ENCODE data around the gene WBP11. TPM values are rescaled to one million over a fixed set of nuclear protein-coding genes. Genes with fewer than 3 reads are reported as not detected.

The WBP11 gene
- total and polyA plus RNA-seq, 8 donors = 1.4 to 65.9 (median 16.1) TPM

DNA sequence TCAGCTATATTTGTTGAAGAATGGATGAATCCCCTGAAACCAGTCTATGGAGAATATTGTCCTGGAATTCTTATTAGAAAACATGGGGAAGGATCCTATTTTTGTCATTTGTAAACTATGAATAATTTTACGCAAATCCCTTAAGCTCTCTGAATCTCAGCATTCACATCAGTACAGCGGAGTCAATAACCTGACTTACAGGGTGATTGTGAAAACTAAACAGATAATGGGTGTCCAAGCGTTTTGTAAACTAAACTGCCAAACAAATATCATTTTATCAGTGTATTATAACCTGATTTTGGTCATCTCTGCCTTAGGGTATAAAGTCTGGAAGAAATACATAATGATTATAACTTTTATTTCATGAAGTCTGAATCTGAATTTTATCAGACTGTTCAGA is 30.1 kb upstream of the WBP11 start:
- no peaks in the 10 kb centered on the region for H3K27me3 ChIP-seq
- H3K4me1 ChIP-seq = no peaks in the 10 kb centered on the region
- WGBS, 5 donors = 74 to 80% (median 77%) methylated on average over 3 of the region's 3 CpGs
- no peak for TF ChIP-seq POLR2A (IDR thresholded peaks at IDR 0.05)
- TF ChIP-seq EP300 (IDR thresholded peaks at IDR 0.05) = no peak
- TF ChIP-seq, protein P1, sequence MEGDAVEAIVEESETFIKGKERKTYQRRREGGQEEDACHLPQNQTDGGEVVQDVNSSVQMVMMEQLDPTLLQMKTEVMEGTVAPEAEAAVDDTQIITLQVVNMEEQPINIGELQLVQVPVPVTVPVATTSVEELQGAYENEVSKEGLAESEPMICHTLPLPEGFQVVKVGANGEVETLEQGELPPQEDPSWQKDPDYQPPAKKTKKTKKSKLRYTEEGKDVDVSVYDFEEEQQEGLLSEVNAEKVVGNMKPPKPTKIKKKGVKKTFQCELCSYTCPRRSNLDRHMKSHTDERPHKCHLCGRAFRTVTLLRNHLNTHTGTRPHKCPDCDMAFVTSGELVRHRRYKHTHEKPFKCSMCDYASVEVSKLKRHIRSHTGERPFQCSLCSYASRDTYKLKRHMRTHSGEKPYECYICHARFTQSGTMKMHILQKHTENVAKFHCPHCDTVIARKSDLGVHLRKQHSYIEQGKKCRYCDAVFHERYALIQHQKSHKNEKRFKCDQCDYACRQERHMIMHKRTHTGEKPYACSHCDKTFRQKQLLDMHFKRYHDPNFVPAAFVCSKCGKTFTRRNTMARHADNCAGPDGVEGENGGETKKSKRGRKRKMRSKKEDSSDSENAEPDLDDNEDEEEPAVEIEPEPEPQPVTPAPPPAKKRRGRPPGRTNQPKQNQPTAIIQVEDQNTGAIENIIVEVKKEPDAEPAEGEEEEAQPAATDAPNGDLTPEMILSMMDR (IDR thresholded peaks at IDR 0.05) = no peak
- TF ChIP-seq POLR2AphosphoS5 (IDR thresholded peaks at IDR 0.05) = no peak
- no peak overlapping the region for H3K4me3 ChIP-seq
- H3K9me3 ChIP-seq = no peaks in the 10 kb centered on the region
- H3K36me3 ChIP-seq = no peaks in the 10 kb centered on the region
- no peak for DNase-seq
- no peak overlapping the region for H3K27ac ChIP-seq
- intact Hi-C loops (cut with DNase I; ENCODE audit: low total_unique reads) = no loop called here

DNA sequence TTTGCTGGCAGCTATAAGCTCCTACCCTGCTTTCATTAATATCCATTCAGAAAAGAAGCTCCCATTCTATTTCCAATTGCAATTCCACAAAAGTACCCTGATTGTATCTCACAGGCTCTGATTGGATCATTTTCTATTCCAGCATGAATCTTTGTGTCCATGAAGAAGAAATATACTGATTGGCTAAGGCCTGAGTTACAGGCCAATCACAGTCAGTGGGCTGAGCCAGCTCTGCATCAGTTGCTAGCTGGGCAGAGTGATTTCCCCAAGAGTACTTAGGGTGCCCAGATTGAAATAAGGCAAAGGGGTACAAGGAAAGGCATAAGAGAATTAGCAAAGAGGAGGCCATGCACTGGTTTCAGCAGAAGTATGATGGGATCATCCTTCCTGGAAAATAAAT is 25.6 kb upstream of the WBP11 start:
- H3K36me3 ChIP-seq = no peaks in the 10 kb centered on the region
- no peaks in the 10 kb centered on the region for H3K27me3 ChIP-seq
- no peak overlapping the region for H3K27ac ChIP-seq
- TF ChIP-seq POLR2AphosphoS5 (IDR thresholded peaks at IDR 0.05) (no peak), POLR2A (IDR thresholded peaks at IDR 0.05) (no peak)
- TF ChIP-seq, protein P1 (IDR thresholded peaks at IDR 0.05) = no peak
- no peaks in the 10 kb centered on the region for H3K9me3 ChIP-seq
- no peaks in the 10 kb centered on the region for H3K4me1 ChIP-seq
- no peak for DNase-seq
- H3K4me3 ChIP-seq = no peak overlapping the region
- intact Hi-C loops (cut with DNase I; ENCODE audit: low total_unique reads) = no loop called here

DNA sequence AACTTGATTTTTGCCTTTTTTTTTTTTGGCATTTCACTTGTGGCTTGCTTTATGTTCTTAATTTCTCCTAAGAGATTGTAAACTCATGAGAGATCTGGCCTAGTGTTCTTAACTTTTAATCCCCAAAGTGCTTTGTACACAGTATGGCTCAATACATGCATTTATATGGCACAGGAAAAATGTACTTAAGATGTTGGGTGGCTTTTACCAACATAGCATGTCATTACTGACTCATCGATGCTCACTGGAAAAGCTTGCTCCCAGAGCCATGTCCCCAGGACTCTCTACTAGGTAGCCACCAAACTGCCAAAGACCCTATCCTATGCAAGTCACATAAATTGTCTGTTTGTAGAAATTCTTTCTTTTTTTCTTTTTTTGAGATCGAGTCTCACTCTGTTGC is 23.8 kb upstream of the WBP11 start:
- H3K27me3 ChIP-seq = no peaks in the 10 kb centered on the region
- intact Hi-C loops (cut with DNase I; ENCODE audit: low total_unique reads) = no loop called here
- 84 to 99% (median 95%) methylated on average over 2 of the region's 2 CpGs for WGBS, 5 donors
- no peaks in the 10 kb centered on the region for H3K36me3 ChIP-seq
- no peaks in the 10 kb centered on the region for H3K4me1 ChIP-seq
- DNase-seq = no peak
- H3K27ac ChIP-seq = peak overlapping the region in 1 of 5 donors; percentile 41
- TF ChIP-seq EP300 (IDR thresholded peaks at IDR 0.05) = no peak
- no peak overlapping the region for H3K4me3 ChIP-seq
- no peaks in the 10 kb centered on the region for H3K9me3 ChIP-seq

DNA sequence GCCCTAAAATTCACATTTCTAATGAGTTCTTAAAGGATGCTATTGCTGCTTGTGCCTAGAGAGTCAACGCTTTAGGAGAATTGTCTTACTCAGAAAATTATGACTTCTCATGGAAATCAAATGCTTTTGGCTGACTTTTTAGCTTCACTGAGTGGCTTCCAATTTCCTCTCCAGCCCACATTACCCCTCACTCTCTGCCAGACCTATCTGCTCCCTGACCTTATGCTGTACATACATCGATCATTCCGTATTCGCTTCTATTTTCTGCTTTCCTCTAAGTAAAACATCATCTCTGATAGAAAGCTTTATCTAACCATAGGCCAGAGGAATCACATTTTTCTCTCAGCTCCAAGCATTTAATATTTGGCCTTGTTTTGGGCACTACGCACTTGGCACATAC is 23.2 kb upstream of the WBP11 start:
- intact Hi-C loops (cut with DNase I; ENCODE audit: low total_unique reads) = no loop called here
- Histone ChIP-seq H3K4me3 (no peak overlapping the region), H3K27ac (peak overlapping the region in 1 of 5 donors; percentile 41), H3K36me3 (no peaks in the 10 kb centered on the region), H3K4me1 (no peaks in the 10 kb centered on the region), H3K27me3 (no peaks in the 10 kb centered on the region), H3K9me3 (no peaks in the 10 kb centered on the region)
- TF ChIP-seq POLR2A (IDR thresholded peaks at IDR 0.05) = no peak
- no peak for TF ChIP-seq POLR2AphosphoS5 (IDR thresholded peaks at IDR 0.05)
- TF ChIP-seq, protein P1 (IDR thresholded peaks at IDR 0.05) = no peak
- TF ChIP-seq EP300 (IDR thresholded peaks at IDR 0.05) = no peak
- WGBS, 5 donors = 84 to 90% (median 88%) methylated on average over 5 of the region's 5 CpGs
- DNase-seq = peak in 1 of 2 donors; percentile 69

DNA sequence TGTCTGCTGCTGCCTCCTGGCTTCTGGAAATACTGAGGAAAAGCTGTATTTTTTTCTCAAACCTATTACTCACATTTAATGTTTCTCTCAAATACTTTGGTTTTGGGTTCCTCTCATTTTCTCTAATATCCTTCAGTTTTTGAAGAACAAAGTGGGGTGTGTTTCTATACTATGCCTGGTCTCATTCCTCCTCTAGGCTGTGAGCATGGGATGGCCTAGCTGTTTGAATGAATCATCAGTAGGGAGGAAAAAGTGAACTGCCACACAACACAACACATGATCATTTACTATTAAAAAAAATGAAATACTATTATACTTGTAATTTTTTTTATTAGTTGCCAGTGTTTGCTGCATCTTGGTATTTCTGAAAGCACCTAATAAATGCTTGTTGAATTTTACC is 22.0 kb upstream of the WBP11 start:
- no peak for DNase-seq
- H3K27me3 ChIP-seq = no peaks in the 10 kb centered on the region
- no peaks in the 10 kb centered on the region for H3K4me1 ChIP-seq
- H3K36me3 ChIP-seq = no peaks in the 10 kb centered on the region
- intact Hi-C loops (cut with DNase I; ENCODE audit: low total_unique reads) = no loop called here
- no peak overlapping the region for H3K27ac ChIP-seq
- no peak for TF ChIP-seq POLR2AphosphoS5 (IDR thresholded peaks at IDR 0.05)
- TF ChIP-seq EP300 (IDR thresholded peaks at IDR 0.05) = no peak
- TF ChIP-seq, protein P1 (IDR thresholded peaks at IDR 0.05) = no peak
- TF ChIP-seq POLR2A (IDR thresholded peaks at IDR 0.05) = no peak
- no peaks in the 10 kb centered on the region for H3K9me3 ChIP-seq
- no peak overlapping the region for H3K4me3 ChIP-seq
